CD4-positive, CD25-positive, alpha-beta regulatory T cell (primary cell): ENCODE measurements around the gene AP3B1. TPM values are rescaled to one million over a fixed set of nuclear protein-coding genes. Genes with fewer than 3 reads are reported as not detected.

Source experiments
- ATAC-seq, 2 donors: fragments of 150-1000 bp; cut with Tn5 transposase; one replicate each; pipeline ENCODE4 v1.10.0; 2021; ENCODE audit warnings: low read depth in 2 of 2, moderate number of reproducible peaks in 2 of 2, moderate library complexity in 1 of 2
- DNase-seq, 3 donors: peaks; one replicate each; pipeline versions ENCODE4 v3.0.0 to v3.0.0-alpha.2; 2012 to 2022; ENCODE audit warnings: mixed read lengths in 1 of 3
- H3K27ac ChIP-seq: one replicate; pipeline ENCODE4 v1.7.0; 2013; ENCODE audit warnings: mild to moderate bottlenecking, low read length; ENCODE audit not compliant: insufficient read depth, poor library complexity, severe bottlenecking
- H3K27me3 ChIP-seq: one replicate; pipeline ENCODE4 v1.7.0; 2013; ENCODE audit warnings: low read length; ENCODE audit not compliant: control insufficient read depth, insufficient read depth
- H3K36me3 ChIP-seq: one replicate; pipeline ENCODE4 v1.7.0; 2013; ENCODE audit warnings: mild to moderate bottlenecking, low read length, moderate library complexity; ENCODE audit not compliant: control insufficient read depth, insufficient read depth
- H3K4me1 ChIP-seq: 2 replicates; pipeline ENCODE4 v1.7.0; 2013; ENCODE audit warnings: mild to moderate bottlenecking, low read length; ENCODE audit not compliant: insufficient read depth, control insufficient read depth, poor library complexity, severe bottlenecking
- H3K4me3 ChIP-seq: one replicate; pipeline ENCODE4 v1.7.0; 2013; ENCODE audit warnings: low read depth, mild to moderate bottlenecking, low read length, moderate library complexity
- H3K9me3 ChIP-seq, 2 experiments: 1 replicate in 1 of 2; 2 replicates in 1 of 2; pipeline ENCODE4 v1.7.0; 2013; ENCODE audit warnings: low read length in 2 of 2, mild to moderate bottlenecking in 1 of 2, moderate library complexity in 1 of 2; ENCODE audit not compliant: control insufficient read depth in 2 of 2
- H3K27ac Mint-ChIP-seq, 3 donors: one replicate each; pipeline ENCODE4 v1.8.0; 2020 to 2022; ENCODE audit warnings: mild to moderate bottlenecking in 3 of 3, mixed read lengths in 3 of 3, moderate library complexity in 2 of 3
- H3K27me3 Mint-ChIP-seq: one replicate; pipeline ENCODE4 v1.8.0; 2022; ENCODE audit warnings: mild to moderate bottlenecking, mixed read lengths
- H3K36me3 Mint-ChIP-seq: one replicate; pipeline ENCODE4 v1.8.0; 2020; ENCODE audit warnings: mixed read lengths
- H3K4me1 Mint-ChIP-seq, 4 donors: one replicate each; pipeline ENCODE4 v1.8.0; 2020 to 2022; ENCODE audit warnings: mixed read lengths in 4 of 4, mild to moderate bottlenecking in 1 of 4
- H3K4me3 Mint-ChIP-seq, 4 donors: one replicate each; pipeline ENCODE4 v1.8.0; 2020 to 2022; ENCODE audit warnings: mild to moderate bottlenecking in 4 of 4, mixed read lengths in 4 of 4, moderate library complexity in 3 of 4
- H3K9me3 Mint-ChIP-seq, 7 donors: one replicate each; pipeline ENCODE4 v1.8.0; 2020 to 2022; ENCODE audit warnings: mixed read lengths in 7 of 7, mild to moderate bottlenecking in 3 of 7, moderate library complexity in 2 of 7
- polyA plus RNA-seq, 4 donors: library from polyadenylated mRNA; unstranded; fragments of 300-500 nt; fragmentation: Illumina TruSeq; gene quantifications; one replicate each; pipeline ENCODE4 v1.2.3, GENCODE V29; 2021
- total RNA-seq: library from RNA; stranded (reverse); gene quantifications from one replicate; pipeline ENCODE4 v1.2.3, GENCODE V29; 2022

AP3B1 gene
- total and polyA plus RNA-seq, 5 donors from 2014 or later = 27.9 to 44.5 (median 32.1) TPM

DNA sequence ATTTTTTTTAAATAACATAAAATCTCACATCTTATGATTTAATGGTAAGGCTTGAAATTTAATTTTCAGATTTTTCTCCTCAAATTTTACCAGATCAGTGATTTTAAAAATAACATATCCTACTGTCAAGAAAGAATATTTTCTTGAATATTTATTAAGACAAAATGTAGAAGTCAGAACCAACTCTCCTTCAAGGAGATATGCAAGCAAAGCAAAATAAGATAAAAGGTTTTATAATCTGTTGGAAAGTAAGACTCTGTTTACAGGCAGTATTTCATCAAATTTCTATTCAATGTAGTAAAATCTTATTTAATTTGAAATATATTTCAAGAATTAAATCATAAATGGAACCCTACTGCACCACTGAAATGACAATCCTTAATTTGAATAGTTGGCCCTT is 7.3 kb downstream of the AP3B1 start:
- Mint-ChIP-seq H3K4me3 (no peak overlapping the region), H3K27ac (no peak overlapping the region), H3K27me3 (no peaks in the 10 kb centered on the region), H3K36me3 (peaks cover 11% of the 10 kb centered on the region), H3K9me3 (peaks cover 0 to 3% (median 0%) of the 10 kb centered on the region in 7 donors), H3K4me1 (peaks cover 38 to 64% (median 54%) of the 10 kb centered on the region in 4 donors)
- Histone ChIP-seq H3K4me1 (peaks cover 34% of the 10 kb centered on the region), H3K36me3 (no peaks in the 10 kb centered on the region), H3K4me3 (no peak overlapping the region), H3K27ac (no peak overlapping the region), H3K9me3 (no peaks in the 10 kb centered on the region), H3K27me3 (no peaks in the 10 kb centered on the region)
- ATAC-seq (no peak), DNase-seq (no peak)

DNA sequence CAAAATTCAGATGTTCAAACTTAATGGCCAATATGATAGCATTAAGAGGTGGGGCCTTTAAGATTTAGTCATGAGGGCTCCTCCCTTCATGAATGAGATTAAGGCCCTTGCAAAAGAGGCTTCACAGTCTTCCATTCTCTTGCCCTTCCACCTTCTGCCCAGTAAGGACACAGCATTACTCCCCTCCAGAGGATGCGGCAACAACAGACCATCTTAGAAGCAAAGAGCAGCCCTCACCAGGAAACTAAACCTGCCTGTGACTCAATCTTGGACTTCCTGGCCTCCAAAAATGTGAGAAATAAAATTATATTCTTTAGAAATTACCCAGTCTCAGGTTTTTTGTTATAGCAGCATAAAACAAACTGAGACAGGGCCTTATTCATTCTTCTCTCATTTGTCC is 8.2 kb downstream of the AP3B1 start:
- no peak for DNase-seq
- ATAC-seq = no peak
- H3K4me3 Mint-ChIP-seq = no peak overlapping the region
- Histone ChIP-seq H3K9me3 (no peaks in the 10 kb centered on the region), H3K4me3 (no peak overlapping the region), H3K4me1 (peaks cover 26% of the 10 kb centered on the region), H3K27me3 (no peaks in the 10 kb centered on the region), H3K27ac (no peak overlapping the region), H3K36me3 (no peaks in the 10 kb centered on the region)
- peak overlapping the region in 1 of 3 donors; percentile 83 for H3K27ac Mint-ChIP-seq
- peaks cover 0 to 3% (median 0%) of the 10 kb centered on the region in 7 donors for H3K9me3 Mint-ChIP-seq
- H3K36me3 Mint-ChIP-seq = peaks cover 11% of the 10 kb centered on the region
- no peaks in the 10 kb centered on the region for H3K27me3 Mint-ChIP-seq
- peaks cover 39 to 60% (median 52%) of the 10 kb centered on the region in 4 donors for H3K4me1 Mint-ChIP-seq

DNA sequence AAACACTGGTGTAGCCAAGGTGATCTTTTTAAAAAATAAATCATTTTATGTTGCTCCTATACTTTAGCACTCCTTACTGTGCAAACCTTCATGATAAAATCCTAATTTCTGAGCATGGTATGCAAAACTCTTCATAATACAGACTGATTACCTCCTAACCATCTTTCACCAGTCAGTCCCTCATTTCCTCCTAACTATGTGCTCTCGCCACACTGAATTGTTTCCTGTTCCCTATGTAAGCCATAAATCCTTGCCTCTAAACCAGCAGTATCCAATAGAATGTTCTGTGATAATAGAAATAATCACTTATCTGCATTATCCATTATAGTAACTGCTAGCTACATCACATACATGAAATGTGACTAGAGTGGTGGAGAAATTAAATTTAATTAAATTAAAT is 10.7 kb downstream of the AP3B1 start:
- DNase-seq = no peak
- H3K9me3 ChIP-seq = no peaks in the 10 kb centered on the region
- no peak overlapping the region for H3K27ac ChIP-seq
- Mint-ChIP-seq H3K27me3 (no peaks in the 10 kb centered on the region), H3K36me3 (peaks cover 11% of the 10 kb centered on the region), H3K4me3 (no peak overlapping the region), H3K27ac (no peak overlapping the region), H3K9me3 (peaks cover 0 to 3% (median 0%) of the 10 kb centered on the region in 7 donors), H3K4me1 (peaks cover 30 to 48% (median 40%) of the 10 kb centered on the region in 4 donors)
- no peak overlapping the region for H3K4me3 ChIP-seq
- ATAC-seq = no peak
- peaks cover 13% of the 10 kb centered on the region for H3K4me1 ChIP-seq
- no peaks in the 10 kb centered on the region for H3K36me3 ChIP-seq
- no peaks in the 10 kb centered on the region for H3K27me3 ChIP-seq

DNA sequence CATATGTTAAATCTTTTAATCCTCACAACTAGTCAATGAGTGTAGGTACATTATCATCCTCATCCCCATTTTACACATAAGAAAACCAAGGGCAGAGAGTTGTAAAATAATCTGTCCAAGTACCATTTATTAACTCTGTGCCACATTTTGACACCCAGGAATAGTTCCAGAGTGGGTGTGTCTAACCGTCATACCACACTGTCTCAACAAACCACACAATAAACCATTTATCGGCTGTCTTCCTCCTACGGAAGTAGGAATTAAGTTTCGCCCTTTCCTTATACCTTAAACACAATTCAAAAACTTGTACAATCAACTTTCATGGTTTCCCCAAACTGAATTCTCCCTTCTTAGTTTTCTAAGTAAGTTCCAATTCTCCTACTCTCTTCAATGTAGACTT is 11.4 kb downstream of the AP3B1 start:
- Histone ChIP-seq H3K9me3 (no peaks in the 10 kb centered on the region), H3K4me1 (peaks cover 13% of the 10 kb centered on the region), H3K36me3 (no peaks in the 10 kb centered on the region), H3K27me3 (no peaks in the 10 kb centered on the region), H3K4me3 (no peak overlapping the region), H3K27ac (no peak overlapping the region)
- no peak for DNase-seq
- H3K4me1 Mint-ChIP-seq = peaks cover 31 to 45% (median 40%) of the 10 kb centered on the region in 4 donors
- no peak overlapping the region for H3K4me3 Mint-ChIP-seq
- peaks cover 11% of the 10 kb centered on the region for H3K36me3 Mint-ChIP-seq
- peaks cover 0 to 3% (median 0%) of the 10 kb centered on the region in 7 donors for H3K9me3 Mint-ChIP-seq
- ATAC-seq = no peak
- no peak overlapping the region for H3K27ac Mint-ChIP-seq
- no peaks in the 10 kb centered on the region for H3K27me3 Mint-ChIP-seq

DNA sequence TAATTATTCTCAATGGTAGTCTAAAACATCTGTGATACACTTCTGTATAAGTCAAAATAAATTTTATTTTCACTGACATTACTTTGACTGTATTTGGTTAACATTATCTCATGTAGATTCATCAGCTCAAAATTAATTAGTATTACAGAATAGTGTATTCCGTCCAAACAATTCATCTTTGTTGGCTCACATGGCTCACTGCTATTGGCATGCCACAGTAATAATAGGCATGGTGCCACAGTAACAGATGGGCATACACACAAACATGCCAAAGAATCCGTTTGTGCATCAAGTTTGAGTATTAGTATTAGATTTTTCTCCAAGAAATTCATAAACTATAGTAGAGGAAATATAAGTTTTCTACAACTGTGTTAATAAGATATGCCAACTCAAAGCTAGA is 14.2 kb downstream of the AP3B1 start:
- ATAC-seq = no peak
- peaks cover 0 to 2% (median 0%) of the 10 kb centered on the region in 7 donors for H3K9me3 Mint-ChIP-seq
- no peaks in the 10 kb centered on the region for H3K9me3 ChIP-seq
- H3K4me3 ChIP-seq = no peak overlapping the region
- H3K27ac Mint-ChIP-seq = no peak overlapping the region
- H3K4me1 ChIP-seq = no peaks in the 10 kb centered on the region
- no peaks in the 10 kb centered on the region for H3K27me3 ChIP-seq
- no peak overlapping the region for H3K4me3 Mint-ChIP-seq
- no peak for DNase-seq
- H3K27ac ChIP-seq = no peak overlapping the region
- H3K27me3 Mint-ChIP-seq = no peaks in the 10 kb centered on the region
- no peaks in the 10 kb centered on the region for H3K36me3 ChIP-seq
- peaks cover 31 to 42% (median 37%) of the 10 kb centered on the region in 4 donors for H3K4me1 Mint-ChIP-seq
- peaks cover 2% of the 10 kb centered on the region for H3K36me3 Mint-ChIP-seq

DNA sequence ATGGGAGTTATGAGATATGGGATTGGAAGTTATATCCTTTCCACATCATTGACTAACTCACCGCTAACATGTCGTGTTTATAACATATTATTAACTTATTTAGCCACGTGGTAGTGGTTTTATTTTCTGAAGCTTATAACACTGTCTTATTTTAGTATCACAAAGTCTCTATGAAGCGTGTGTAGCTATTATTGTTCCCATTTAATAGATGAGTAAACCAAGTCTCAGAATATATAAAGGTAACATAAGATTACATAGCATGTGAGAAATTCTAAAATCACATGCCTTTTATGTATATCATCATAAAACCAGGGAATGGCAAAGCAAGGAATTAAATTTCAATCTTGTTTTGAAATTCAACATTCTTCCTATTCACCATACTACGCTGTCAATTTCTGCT is 15.3 kb downstream of the AP3B1 start:
- DNase-seq = no peak
- no peaks in the 10 kb centered on the region for H3K36me3 ChIP-seq
- peaks cover 36 to 42% (median 38%) of the 10 kb centered on the region in 4 donors for H3K4me1 Mint-ChIP-seq
- no peaks in the 10 kb centered on the region for H3K9me3 ChIP-seq
- no peaks in the 10 kb centered on the region for H3K9me3 Mint-ChIP-seq
- H3K36me3 Mint-ChIP-seq = no peaks in the 10 kb centered on the region
- no peak overlapping the region for H3K27ac Mint-ChIP-seq
- no peak for ATAC-seq
- H3K27ac ChIP-seq = no peak overlapping the region
- H3K27me3 ChIP-seq = no peaks in the 10 kb centered on the region
- no peaks in the 10 kb centered on the region for H3K4me1 ChIP-seq
- H3K27me3 Mint-ChIP-seq = no peaks in the 10 kb centered on the region
- H3K4me3 Mint-ChIP-seq = no peak overlapping the region
- no peak overlapping the region for H3K4me3 ChIP-seq

DNA sequence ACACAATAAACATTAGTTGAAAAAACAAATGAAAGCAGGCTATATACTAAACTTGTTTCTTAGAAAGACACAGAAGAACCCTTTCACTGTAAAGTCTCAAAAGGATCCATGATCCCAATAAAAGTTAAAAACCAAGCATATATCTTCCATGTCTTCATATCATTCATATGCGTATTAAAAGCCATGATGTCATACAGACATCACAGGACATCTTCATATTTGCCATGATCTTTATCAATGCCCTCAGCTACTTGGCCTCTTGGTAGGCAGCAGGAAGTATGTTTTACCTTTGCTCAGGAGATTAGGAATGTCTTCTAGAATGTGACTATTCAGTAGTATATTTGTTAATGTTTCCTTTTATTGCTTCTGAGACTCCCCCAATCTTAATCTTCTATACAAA is 16.8 kb downstream of the AP3B1 start:
- Histone ChIP-seq H3K27me3 (no peaks in the 10 kb centered on the region), H3K36me3 (no peaks in the 10 kb centered on the region), H3K27ac (no peak overlapping the region), H3K4me1 (no peaks in the 10 kb centered on the region), H3K4me3 (no peak overlapping the region), H3K9me3 (no peaks in the 10 kb centered on the region)
- no peaks in the 10 kb centered on the region for H3K36me3 Mint-ChIP-seq
- DNase-seq (no peak), ATAC-seq (no peak)
- H3K27ac Mint-ChIP-seq = peak overlapping the region in 1 of 3 donors; percentile 56
- peaks cover 31 to 47% (median 40%) of the 10 kb centered on the region in 4 donors for H3K4me1 Mint-ChIP-seq
- H3K4me3 Mint-ChIP-seq = no peak overlapping the region
- no peaks in the 10 kb centered on the region for H3K9me3 Mint-ChIP-seq
- H3K27me3 Mint-ChIP-seq = no peaks in the 10 kb centered on the region

DNA sequence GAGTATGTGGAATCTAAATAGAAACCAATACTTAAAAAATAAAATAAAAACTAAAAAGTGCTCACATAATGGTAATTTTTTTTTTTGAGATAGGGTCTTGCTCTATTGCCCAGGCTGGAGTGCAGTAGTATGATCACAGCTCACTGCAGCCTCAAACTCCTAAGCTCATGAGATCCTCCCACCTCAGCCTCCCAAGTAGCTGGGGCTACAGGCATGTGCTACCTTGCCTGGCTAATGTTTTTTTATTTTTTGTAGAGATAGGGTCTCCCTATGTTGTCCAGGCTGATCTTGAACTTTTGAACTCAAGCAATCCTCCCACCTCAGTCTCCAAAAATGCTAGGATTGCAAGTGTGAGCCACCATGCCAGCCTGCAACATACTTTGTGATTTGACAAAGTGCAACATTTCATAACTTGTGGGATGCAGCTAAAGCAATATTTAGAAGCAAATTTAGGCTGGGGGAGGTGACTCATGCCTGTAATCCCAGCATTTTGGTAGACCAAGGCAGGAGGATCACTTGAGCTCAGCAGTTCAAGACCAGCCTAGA is 18.4 kb downstream of the AP3B1 start:
- no peak for DNase-seq

More for the DNA sequence above, 18.4 kb downstream of the AP3B1 start:
- Histone ChIP-seq H3K27ac (no peak overlapping the region), H3K36me3 (no peaks in the 10 kb centered on the region), H3K27me3 (no peaks in the 10 kb centered on the region), H3K4me3 (no peak overlapping the region), H3K4me1 (no peaks in the 10 kb centered on the region), H3K9me3 (no peaks in the 10 kb centered on the region)
- no peaks in the 10 kb centered on the region for H3K27me3 Mint-ChIP-seq
- H3K4me3 Mint-ChIP-seq = no peak overlapping the region
- peak overlapping the region in 1 of 3 donors; percentile 38 for H3K27ac Mint-ChIP-seq
- peaks cover 32 to 49% (median 38%) of the 10 kb centered on the region in 4 donors for H3K4me1 Mint-ChIP-seq
- no peaks in the 10 kb centered on the region for H3K36me3 Mint-ChIP-seq
- ATAC-seq = no peak
- no peaks in the 10 kb centered on the region for H3K9me3 Mint-ChIP-seq
